Smooth muscle cell (in vitro differentiated cells): ENCODE measurements around the gene DTNB. TPM values are rescaled to one million over a fixed set of nuclear protein-coding genes. Genes with fewer than 3 reads are reported as not detected.

Experiments
- DNase-seq: peaks from one replicate; lab custom pipeline; 2025; ENCODE audit not compliant: unreplicated experiment; lab: John Stamatoyannopoulos, UW
- H2AFZ ChIP-seq: fragments of 200-600 bp; sonication (generic); 2 replicates; pipeline ENCODE4 v1.6.0; 2016; ENCODE audit warnings: antibody characterized with exemption, low read depth, mild to moderate bottlenecking
- H3F3A ChIP-seq: fragments of 200-600 bp; sonication (generic); 2 replicates; pipeline ENCODE4 v1.6.0; 2017; ENCODE audit warnings: antibody characterized with exemption, low read depth
- H3K27ac ChIP-seq: fragments of 200-600 bp; sonication (generic); 2 replicates; pipeline ENCODE4 v1.5.1; 2016; ENCODE audit warnings: low read depth, mild to moderate bottlenecking
- H3K27me3 ChIP-seq: fragments of 200-600 bp; sonication (generic); 2 replicates; pipeline ENCODE4 v1.6.1; 2016; ENCODE audit warnings: low read depth, mild to moderate bottlenecking
- H3K36me3 ChIP-seq: fragments of 200-600 bp; sonication (generic); 2 replicates; pipeline ENCODE4 v1.5.1; 2016; ENCODE audit warnings: low read depth
- H3K4me1 ChIP-seq: fragments of 200-600 bp; sonication (generic); 2 replicates; pipeline ENCODE4 v1.5.1; 2016; ENCODE audit warnings: low read depth
- H3K4me2 ChIP-seq: fragments of 200-600 bp; sonication (generic); 2 replicates; pipeline ENCODE4 v1.6.0; 2016; ENCODE audit warnings: mild to moderate bottlenecking
- H3K4me3 ChIP-seq: fragments of 200-600 bp; sonication (generic); 2 replicates; pipeline ENCODE4 v1.5.1; 2016; ENCODE audit warnings: mild to moderate bottlenecking
- H3K79me2 ChIP-seq: fragments of 200-600 bp; sonication (generic); 2 replicates; pipeline ENCODE4 v1.6.0; 2016; ENCODE audit warnings: low read depth, mild to moderate bottlenecking
- H3K9ac ChIP-seq: fragments of 200-600 bp; sonication (generic); 2 replicates; pipeline ENCODE4 v1.6.0; 2016; ENCODE audit warnings: low read depth
- H3K9me3 ChIP-seq: fragments of 200-600 bp; sonication (generic); replicated peaks from 2 replicates; pipeline ENCODE4 v1.5.1; 2016; ENCODE audit warnings: low read depth
- H4K20me1 ChIP-seq: fragments of 200-600 bp; sonication (generic); 2 replicates; pipeline ENCODE4 v1.6.0; 2016; ENCODE audit warnings: low read depth
- WGBS: methylation state at CpG from one replicate; pipeline ENCODE4 v1.1.7; 2016; ENCODE audit warnings: low lambda C conversion rate; 5-methylcytosine and 5-hydroxymethylcytosine counted together
- polyA plus RNA-seq: library from polyadenylated mRNA; unstranded; fragments of >200 nt; fragmentation: Nextera tagmentation; extraction: Ambion mirVana; gene quantifications from 2 replicates; pipeline ENCODE4 v1.2.1, GENCODE V29; 2016
- total RNA-seq: library from RNA; depleted of rRNA; stranded (reverse); fragments of >200 nt; gene quantifications from 2 replicates; pipeline ENCODE4 v1.2.3, GENCODE V29; 2014
- TF ChIP-seq, protein P1 (sequence below): fragments of 200-600 bp; sonication (generic); IDR thresholded peaks from 2 replicates; pipeline ENCODE4 v1.5.1; 2017; ENCODE audit warnings: borderline replicate concordance, mild to moderate bottlenecking, antibody characterized with exemption; ENCODE audit not compliant: insufficient read depth, poor library complexity, severe bottlenecking

Gene DTNB
- total and polyA plus RNA-seq, 2 experiments from 2014 or later = 4.9 to 5.4 TPM

DNA sequence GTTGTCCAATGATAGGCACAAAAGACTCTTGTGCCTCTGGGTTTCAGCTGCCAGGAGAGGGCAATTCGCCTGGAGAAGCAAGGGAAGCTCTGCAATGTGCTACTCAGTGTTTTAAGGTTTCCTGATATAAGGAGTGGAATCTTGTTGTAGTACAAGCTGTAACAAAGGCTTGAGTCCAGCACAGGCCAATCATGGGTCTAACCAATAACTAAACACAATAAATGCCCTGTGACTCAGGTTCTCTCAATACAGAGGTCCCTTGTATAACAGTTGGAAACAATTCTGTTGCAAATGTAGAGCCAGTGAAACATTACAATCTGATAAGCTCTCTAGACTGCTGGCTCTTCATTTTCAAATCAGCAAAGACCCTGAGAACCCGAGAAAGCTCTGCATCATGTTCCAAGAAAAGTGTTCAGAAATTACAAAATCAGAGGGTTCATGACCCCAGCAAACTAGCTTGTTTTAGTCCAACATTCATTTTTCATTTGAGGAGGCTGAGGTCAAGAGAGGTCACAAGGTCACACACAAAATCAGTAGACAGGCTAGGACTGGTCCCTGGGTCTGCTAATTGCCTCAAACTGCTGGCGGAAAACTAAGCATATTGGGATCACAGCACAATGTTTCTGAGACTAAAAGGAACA is 272.7 kb downstream of the DTNB start:
- Histone ChIP-seq H3K4me3 (no peak overlapping the region), H3K27ac (no peak overlapping the region), H2AFZ (no peak overlapping the region), H4K20me1 (no peaks in the 10 kb centered on the region), H3K9me3 (no peaks in the 10 kb centered on the region), H3K4me2 (no peak overlapping the region), H3K9ac (no peak overlapping the region), H3K36me3 (no peaks in the 10 kb centered on the region), H3K27me3 (no peaks in the 10 kb centered on the region), H3K79me2 (no peaks in the 10 kb centered on the region), H3K4me1 (no peaks in the 10 kb centered on the region), H3F3A (no peaks in the 10 kb centered on the region)
- TF ChIP-seq, protein P1, sequence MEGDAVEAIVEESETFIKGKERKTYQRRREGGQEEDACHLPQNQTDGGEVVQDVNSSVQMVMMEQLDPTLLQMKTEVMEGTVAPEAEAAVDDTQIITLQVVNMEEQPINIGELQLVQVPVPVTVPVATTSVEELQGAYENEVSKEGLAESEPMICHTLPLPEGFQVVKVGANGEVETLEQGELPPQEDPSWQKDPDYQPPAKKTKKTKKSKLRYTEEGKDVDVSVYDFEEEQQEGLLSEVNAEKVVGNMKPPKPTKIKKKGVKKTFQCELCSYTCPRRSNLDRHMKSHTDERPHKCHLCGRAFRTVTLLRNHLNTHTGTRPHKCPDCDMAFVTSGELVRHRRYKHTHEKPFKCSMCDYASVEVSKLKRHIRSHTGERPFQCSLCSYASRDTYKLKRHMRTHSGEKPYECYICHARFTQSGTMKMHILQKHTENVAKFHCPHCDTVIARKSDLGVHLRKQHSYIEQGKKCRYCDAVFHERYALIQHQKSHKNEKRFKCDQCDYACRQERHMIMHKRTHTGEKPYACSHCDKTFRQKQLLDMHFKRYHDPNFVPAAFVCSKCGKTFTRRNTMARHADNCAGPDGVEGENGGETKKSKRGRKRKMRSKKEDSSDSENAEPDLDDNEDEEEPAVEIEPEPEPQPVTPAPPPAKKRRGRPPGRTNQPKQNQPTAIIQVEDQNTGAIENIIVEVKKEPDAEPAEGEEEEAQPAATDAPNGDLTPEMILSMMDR = no peak
- DNase-seq = no peak
- 78% methylated on average over 3 of the region's 3 CpGs for WGBS

DNA sequence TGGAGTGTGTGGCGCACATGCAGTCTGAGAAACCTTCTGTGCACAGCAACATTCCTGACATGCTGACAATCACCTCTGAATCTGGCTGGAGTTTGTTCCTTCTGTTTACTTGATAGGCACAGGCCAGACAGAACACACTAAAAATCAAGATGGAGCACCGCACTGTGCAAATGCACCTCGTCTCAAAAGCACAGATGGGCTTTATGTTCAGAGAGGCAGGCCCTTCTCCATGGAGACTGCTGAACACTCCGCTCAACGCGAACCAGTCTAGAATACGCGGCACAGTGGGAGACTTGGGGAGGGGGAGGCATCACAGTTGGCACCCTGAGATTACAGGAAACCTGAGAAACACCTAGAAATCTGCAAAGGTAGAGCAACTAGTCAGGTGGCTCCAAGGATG is 273.2 kb downstream of the DTNB start:
- H3K27ac ChIP-seq = no peak overlapping the region
- no peaks in the 10 kb centered on the region for H3K36me3 ChIP-seq
- 94% methylated on average over 8 of the region's 8 CpGs for WGBS
- H3K4me1 ChIP-seq = no peaks in the 10 kb centered on the region
- H2AFZ ChIP-seq = no peak overlapping the region
- no peak overlapping the region for H3K9ac ChIP-seq
- no peak for DNase-seq
- TF ChIP-seq, protein P1 = no peak
- H3K9me3 ChIP-seq = no peaks in the 10 kb centered on the region
- no peaks in the 10 kb centered on the region for H3K27me3 ChIP-seq
- H3K4me3 ChIP-seq = no peak overlapping the region
- no peak overlapping the region for H3K4me2 ChIP-seq
- H3K79me2 ChIP-seq = no peaks in the 10 kb centered on the region
- H4K20me1 ChIP-seq = no peaks in the 10 kb centered on the region
- no peaks in the 10 kb centered on the region for H3F3A ChIP-seq

DNA sequence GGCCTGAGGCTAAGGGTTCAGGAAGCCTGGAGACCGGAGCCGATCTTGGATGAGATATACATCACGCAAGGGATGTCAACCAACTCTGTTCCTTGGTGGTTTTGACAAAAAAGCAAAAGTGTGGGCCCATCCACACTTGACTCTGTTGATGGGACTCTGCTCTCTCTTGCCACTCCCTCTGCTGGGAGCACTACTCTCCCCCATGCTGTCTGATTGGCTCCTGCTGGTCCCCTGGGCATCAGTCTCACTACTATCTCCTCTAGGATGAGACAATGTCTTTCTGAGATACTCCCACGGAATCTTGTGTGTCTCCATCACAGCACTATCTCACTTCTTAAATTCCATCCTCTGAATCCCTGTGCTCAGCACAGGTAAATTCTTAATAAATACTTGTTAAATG is 274.8 kb downstream of the DTNB start:
- Histone ChIP-seq H3K9ac (no peak overlapping the region), H3F3A (no peaks in the 10 kb centered on the region), H3K4me3 (no peak overlapping the region), H3K36me3 (no peaks in the 10 kb centered on the region), H3K4me1 (no peaks in the 10 kb centered on the region), H3K79me2 (no peaks in the 10 kb centered on the region), H4K20me1 (no peaks in the 10 kb centered on the region), H2AFZ (no peak overlapping the region), H3K27ac (no peak overlapping the region), H3K9me3 (no peaks in the 10 kb centered on the region), H3K4me2 (no peak overlapping the region), H3K27me3 (no peaks in the 10 kb centered on the region)
- TF ChIP-seq, protein P1 = no peak
- WGBS = 96% methylated on average over 4 of the region's 4 CpGs
- DNase-seq = no peak

- no peak overlapping the region for H2AFZ ChIP-seq
- H3F3A ChIP-seq = no peaks in the 10 kb centered on the region
- H3K9ac ChIP-seq = no peak overlapping the region
- DNase-seq = no peak
- no peaks in the 10 kb centered on the region for H4K20me1 ChIP-seq
- H3K27ac ChIP-seq = no peak overlapping the region
- H3K27me3 ChIP-seq = no peaks in the 10 kb centered on the region
- H3K36me3 ChIP-seq = no peaks in the 10 kb centered on the region
- no peaks in the 10 kb centered on the region for H3K9me3 ChIP-seq
- 84% methylated on average over 4 of the region's 4 CpGs for WGBS
- no peak overlapping the region for H3K4me3 ChIP-seq
- no peaks in the 10 kb centered on the region for H3K79me2 ChIP-seq
- H3K4me2 ChIP-seq = no peak overlapping the region
- no peaks in the 10 kb centered on the region for H3K4me1 ChIP-seq
- TF ChIP-seq, protein P1 = no peak
Measured at GRCh38 chr2:25397777-25398176, 275.6 kb downstream of the DTNB start.
